Vagina (tissue), 2 donors: Measurements from ENCODE around the gene PGM1.

Experiments used
- CTCF ChIP-seq, 3 experiments: fragments of 450-650 bp in 2 of 3; fragments of 200-600 bp in 1 of 3; sonication (generic) in 1 of 3; IDR thresholded peaks; one replicate each; pipeline ENCODE4 v1.5.1; 2017 to 2019; ENCODE audit warnings: antibody characterized with exemption in 3 of 3, mild to moderate bottlenecking in 2 of 3, moderate library complexity in 2 of 3
- POLR2A ChIP-seq, 2 donors: fragments of 450-650 bp; IDR thresholded peaks; one replicate each; pipeline ENCODE4 v1.6.1; 2017; ENCODE audit warnings: antibody characterized with exemption in 2 of 2, mild to moderate bottlenecking in 2 of 2, moderate library complexity in 2 of 2

GRCh38 chr1:63670164-63670563 lies 77.0 kb downstream of the PGM1 start:
- TF ChIP-seq POLR2A (IDR thresholded peaks at IDR 0.05) (no peak), CTCF (IDR thresholded peaks at IDR 0.05) (no peak)
